HepG2 (cell line): ENCODE measurements around the gene GSTT2B. TPM values are rescaled to one million over a fixed set of nuclear protein-coding genes. Genes with fewer than 3 reads are reported as not detected.
"Not testable (repeated sequence)": the region's sequence is repeated elsewhere in the genome, so short reads cannot be mapped to it uniquely, and the experiment has no call there.

Source experiments
- ARID4A ChIP-seq: sonication (generic); formaldehyde crosslinking; IDR thresholded peaks from 2 replicates; pipeline ENCODE4 v1.5.0; 2020; ENCODE audit warnings: mild to moderate bottlenecking, missing genetic modification reagents, borderline replicate concordance
- DNMT3B ChIP-seq: conservative IDR thresholded peaks from 2 replicates; pipeline ENCODE4 v1.6.1; 2016; ENCODE audit warnings: missing biosample characterization, control low read depth
- EP300 ChIP-seq, 3 experiments: sonication (generic) in 1 of 3; formaldehyde crosslinking in 1 of 3; IDR thresholded peaks; 2 replicates each; pipeline versions ENCODE4 v1.5.1 to v1.6.1; 2011 to 2020; ENCODE audit warnings: low read depth in 2 of 3, low read length in 2 of 3, borderline replicate concordance in 1 of 3, improper control_type of control experiment in 1 of 3, mild to moderate bottlenecking in 1 of 3, missing genetic modification reagents in 1 of 3, moderate library complexity in 1 of 3
- FOXA1 ChIP-seq, 2 experiments: fragments of 450-650 bp in 1 of 2; sonication (generic) in 1 of 2; formaldehyde crosslinking in 1 of 2; IDR thresholded peaks; 2 replicates each; pipeline versions ENCODE4 v1.4.0 to v1.6.1; 2016 to 2020; ENCODE audit warnings: missing genetic modification reagents in 1 of 2
- FOXO1 ChIP-seq: sonication (generic); formaldehyde crosslinking; IDR thresholded peaks from 2 replicates; pipeline ENCODE4 v1.4.0; 2020; ENCODE audit warnings: missing genetic modification reagents
- GFI1 ChIP-seq: sonication (generic); formaldehyde crosslinking; IDR thresholded peaks from 2 replicates; pipeline ENCODE4 v1.5.0; 2020; ENCODE audit warnings: missing genetic modification reagents, mild to moderate bottlenecking, borderline replicate concordance
- HDAC2 ChIP-seq: sonication (generic); formaldehyde crosslinking; IDR thresholded peaks from 2 replicates; pipeline ENCODE4 v1.4.0; 2020; ENCODE audit warnings: missing genetic modification reagents
- HOXA3 ChIP-seq: sonication (generic); formaldehyde crosslinking; IDR thresholded peaks from 2 replicates; pipeline ENCODE4 v1.5.0; 2020; ENCODE audit warnings: missing genetic modification reagents
- MEF2D ChIP-seq: sonication (generic); formaldehyde crosslinking; IDR thresholded peaks from 2 replicates; pipeline ENCODE4 v1.5.1; 2020; ENCODE audit warnings: mild to moderate bottlenecking, missing genetic modification reagents
- MYC ChIP-seq: sonication (generic); formaldehyde crosslinking; IDR thresholded peaks from 2 replicates; pipeline ENCODE4 v1.9.0; 2021; ENCODE audit warnings: missing genetic modification reagents, borderline replicate concordance
- RCOR2 ChIP-seq: IDR thresholded peaks from 2 replicates; pipeline ENCODE4 v1.6.1; 2016; ENCODE audit warnings: missing biosample characterization, missing genetic modification reagents
- RXRB ChIP-seq: IDR thresholded peaks from 2 replicates; pipeline ENCODE4 v1.6.1; 2016; ENCODE audit warnings: borderline replicate concordance, missing genetic modification reagents, missing compliant biosample characterization
- SALL1 ChIP-seq: sonication (generic); formaldehyde crosslinking; IDR thresholded peaks from 2 replicates; pipeline ENCODE4 v1.8.0; 2022; ENCODE audit warnings: mild to moderate bottlenecking, missing genetic modification reagents
- SAP130 ChIP-seq: IDR thresholded peaks from 2 replicates; pipeline ENCODE4 v1.6.1; 2016; ENCODE audit warnings: low read depth
- SOX13 ChIP-seq, 3 experiments: fragments of 450-650 bp in 1 of 3; sonication (generic) in 1 of 3; formaldehyde crosslinking in 1 of 3; IDR thresholded peaks in 2 of 3; conservative IDR thresholded peaks in 1 of 3; 2 replicates each; pipeline versions ENCODE4 v1.5.0 to v1.6.1; 2016 to 2020; ENCODE audit warnings: antibody characterized with exemption in 1 of 3, mild to moderate bottlenecking in 1 of 3, missing compliant biosample characterization in 1 of 3, missing genetic modification reagents in 1 of 3, moderate library complexity in 1 of 3
- ZBTB38 ChIP-seq: sonication (generic); formaldehyde crosslinking; IDR thresholded peaks from 2 replicates; pipeline ENCODE4 v1.5.1; 2020; ENCODE audit warnings: mild to moderate bottlenecking, missing genetic modification reagents
- ZBTB4 ChIP-seq: sonication (generic); formaldehyde crosslinking; IDR thresholded peaks from 2 replicates; pipeline ENCODE4 v1.4.0; 2020; ENCODE audit warnings: missing genetic modification reagents, mild to moderate bottlenecking, borderline replicate concordance
- ZNF644 ChIP-seq: IDR thresholded peaks from 2 replicates; pipeline ENCODE4 v1.6.1; 2016; ENCODE audit warnings: low read depth
- polyA plus RNA-seq, 8 experiments: library from polyadenylated mRNA; depleted of rRNA in 3 of 8; stranded (reverse) in 7 of 8; unstranded in 1 of 8; fragments of >200 nt; fragmentation: Illumina TruSeq in 4 of 8; extraction: Trizol in 4 of 8; gene quantifications; 2 replicates each; pipeline versions ENCODE4 v1.2.1 to v1.2.3, GENCODE V29; 2011 to 2016; ENCODE audit warnings: low read depth in 4 of 8, missing spikeins in 1 of 8, mixed read lengths in 1 of 8; ENCODE audit not compliant: insufficient read depth in 1 of 8
- total RNA-seq, 5 experiments: library from RNA; depleted of rRNA; stranded (reverse); fragments of >200 nt; fragmentation: Illumina TruSeq; extraction: Trizol; gene quantifications; 2 replicates each; pipeline ENCODE4 v1.2.3, GENCODE V29; 2016; ENCODE audit warnings: low read depth in 1 of 5
- TF ChIP-seq, protein P1 (sequence below): sonication (generic); formaldehyde crosslinking; IDR thresholded peaks from 2 replicates; pipeline ENCODE4 v1.4.0; 2020; ENCODE audit warnings: missing genetic modification reagents

GSTT2B gene
- total and polyA plus RNA-seq, 2 of the 13 experiments (the other 11 are each of a cell fraction or from before 2014, with no cell fraction given): 1.5 to 3.9 TPM

DNA sequence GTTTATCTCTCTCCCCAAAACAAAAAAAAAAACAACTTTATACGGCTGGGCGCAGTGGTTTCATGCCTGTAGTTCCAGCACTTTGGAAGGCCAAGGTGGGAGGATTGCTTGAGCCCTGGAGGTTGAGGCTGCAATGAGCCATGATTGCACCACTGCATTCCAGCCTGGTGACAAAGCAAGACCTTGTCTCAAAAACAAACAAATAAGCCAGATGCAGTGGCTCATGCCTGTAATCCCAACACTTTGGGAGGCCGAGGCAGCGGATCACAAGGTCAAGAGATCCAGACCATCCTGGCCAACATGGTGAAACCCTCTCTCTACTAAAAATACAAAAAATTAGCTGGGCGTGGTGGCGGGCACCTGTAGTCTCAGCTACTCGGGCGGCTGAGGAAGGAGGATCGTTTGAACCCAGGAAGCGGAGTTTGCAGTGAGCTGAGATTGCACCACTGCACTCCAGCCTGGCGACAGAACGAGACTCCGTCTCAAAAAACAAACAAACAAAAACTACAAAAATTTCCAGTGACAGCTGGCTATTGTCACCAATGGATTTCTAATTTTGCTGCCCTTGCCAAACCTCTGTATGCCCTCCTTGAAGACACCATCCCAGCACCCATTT is 39.3 kb downstream of the GSTT2B start (continued):
- TF ChIP-seq MYC (CRISPR knock-in tag) (peak; percentile 24; the same call in 1 of the 2 replicates), FOXA1 (CRISPR knock-in tag; IDR thresholded peaks at IDR 0.05) (peak; percentile 55), GFI1 (CRISPR knock-in tag) (peak; percentile 36; the same call in 1 of the 2 replicates), ZBTB4 (0 out of 2 replicates have a peak, but pooled peaks have one; percentile 25), HDAC2 (CRISPR knock-in tag) (peak; percentile 49; the same call in 1 of the 2 replicates), SAP130 (peak; percentile 69), ZNF644 (CRISPR knock-in tag) (peak; percentile 94), RCOR2 (CRISPR knock-in tag) (peak; percentile 82), RXRB (CRISPR knock-in tag) (peak; percentile 59; the same call in 1 of the 2 replicates), SOX13 (IDR thresholded peaks at IDR 0.05) (0 out of 2 replicates have a peak, but pooled peaks have one; percentile 32), SOX13 (CRISPR knock-in tag; conservative IDR thresholded peaks at IDR 0.05 in 1 of 2, IDR thresholded peaks at IDR 0.05 in 1 of 2) (peak in 1 of 2 experiments; percentile 72; a peak in 2 of 4 replicates), MEF2D (CRISPR knock-in tag) (0 out of 2 replicates have a peak, but pooled peaks have one; percentile 25), HOXA3 (CRISPR knock-in tag) (peak; percentile 55), FOXO1 (CRISPR knock-in tag) (peak; percentile 68; the same call in 1 of the 2 replicates), ZBTB38 (CRISPR knock-in tag) (peak; percentile 64; the same call in 1 of the 2 replicates), EP300 (IDR thresholded peaks at IDR 0.05; ENCODE audit: low read depth in 2 of 2, low read length in 2 of 2) (peak in 1 of 2 experiments; percentile 48; a peak in 2 of 4 replicates), EP300 (CRISPR knock-in tag; IDR thresholded peaks at IDR 0.05; ENCODE audit: borderline replicate concordance) (peak; percentile 66; the same call in 1 of the 2 replicates), DNMT3B (CRISPR knock-in tag) (0 out of 2 replicates have a peak, but pooled peaks have one; percentile 53), SALL1 (peak; percentile 76), ARID4A (CRISPR knock-in tag) (peak; percentile 48; the same call in 1 of the 2 replicates)
- not testable (repeated sequence) for TF ChIP-seq FOXA1 (IDR thresholded peaks at IDR 0.05)
- TF ChIP-seq, protein P1, sequence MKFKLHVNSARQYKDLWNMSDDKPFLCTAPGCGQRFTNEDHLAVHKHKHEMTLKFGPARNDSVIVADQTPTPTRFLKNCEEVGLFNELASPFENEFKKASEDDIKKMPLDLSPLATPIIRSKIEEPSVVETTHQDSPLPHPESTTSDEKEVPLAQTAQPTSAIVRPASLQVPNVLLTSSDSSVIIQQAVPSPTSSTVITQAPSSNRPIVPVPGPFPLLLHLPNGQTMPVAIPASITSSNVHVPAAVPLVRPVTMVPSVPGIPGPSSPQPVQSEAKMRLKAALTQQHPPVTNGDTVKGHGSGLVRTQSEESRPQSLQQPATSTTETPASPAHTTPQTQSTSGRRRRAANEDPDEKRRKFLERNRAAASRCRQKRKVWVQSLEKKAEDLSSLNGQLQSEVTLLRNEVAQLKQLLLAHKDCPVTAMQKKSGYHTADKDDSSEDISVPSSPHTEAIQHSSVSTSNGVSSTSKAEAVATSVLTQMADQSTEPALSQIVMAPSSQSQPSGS: peak; percentile 59; the same call in 1 of the 2 replicates
